Cardiac fibroblast (primary cell): Measurements from ENCODE around the gene STAT1.

Experiments used
- DNase-seq, 2 donors: peaks; one replicate each; pipeline versions ENCODE4 v3.0.0 to v3.0.0-alpha.2; 2010; ENCODE audit warnings: low read depth in 2 of 2
- H3K4me3 ChIP-seq, 2 donors: replicated peaks in 1 of 2; 1 replicate in 1 of 2; 2 replicates in 1 of 2; pipeline ENCODE4 v1.5.1; 2011; ENCODE audit warnings: low read depth in 2 of 2, low read length in 2 of 2, mild to moderate bottlenecking in 2 of 2, moderate library complexity in 1 of 2
- TF ChIP-seq, protein P1 (sequence below): IDR thresholded peaks from one replicate; pipeline ENCODE4 v1.5.1; 2011; ENCODE audit warnings: low read depth, mild to moderate bottlenecking, low read length, inconsistent platforms

Gene STAT1

DNA sequence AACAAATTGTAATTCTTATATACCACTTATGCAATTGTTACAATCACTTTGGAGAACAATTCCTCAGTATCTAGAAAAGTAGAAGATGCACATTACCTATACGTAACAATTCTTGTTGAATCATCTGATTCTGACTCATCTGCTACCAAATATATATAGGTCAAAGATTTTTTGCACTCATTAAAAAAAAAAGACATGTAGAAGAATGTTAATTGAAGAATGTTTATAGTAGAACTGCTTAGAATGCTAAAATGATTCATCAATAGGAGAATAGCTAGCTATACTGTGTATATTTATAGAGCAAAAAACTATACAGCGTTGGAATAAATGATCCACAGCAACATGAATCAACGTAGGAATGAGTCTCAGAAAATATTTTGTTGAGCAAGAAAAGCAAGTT is 29.5 kb upstream of the STAT1 start:
- TF ChIP-seq, protein P1, sequence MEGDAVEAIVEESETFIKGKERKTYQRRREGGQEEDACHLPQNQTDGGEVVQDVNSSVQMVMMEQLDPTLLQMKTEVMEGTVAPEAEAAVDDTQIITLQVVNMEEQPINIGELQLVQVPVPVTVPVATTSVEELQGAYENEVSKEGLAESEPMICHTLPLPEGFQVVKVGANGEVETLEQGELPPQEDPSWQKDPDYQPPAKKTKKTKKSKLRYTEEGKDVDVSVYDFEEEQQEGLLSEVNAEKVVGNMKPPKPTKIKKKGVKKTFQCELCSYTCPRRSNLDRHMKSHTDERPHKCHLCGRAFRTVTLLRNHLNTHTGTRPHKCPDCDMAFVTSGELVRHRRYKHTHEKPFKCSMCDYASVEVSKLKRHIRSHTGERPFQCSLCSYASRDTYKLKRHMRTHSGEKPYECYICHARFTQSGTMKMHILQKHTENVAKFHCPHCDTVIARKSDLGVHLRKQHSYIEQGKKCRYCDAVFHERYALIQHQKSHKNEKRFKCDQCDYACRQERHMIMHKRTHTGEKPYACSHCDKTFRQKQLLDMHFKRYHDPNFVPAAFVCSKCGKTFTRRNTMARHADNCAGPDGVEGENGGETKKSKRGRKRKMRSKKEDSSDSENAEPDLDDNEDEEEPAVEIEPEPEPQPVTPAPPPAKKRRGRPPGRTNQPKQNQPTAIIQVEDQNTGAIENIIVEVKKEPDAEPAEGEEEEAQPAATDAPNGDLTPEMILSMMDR: no peak
- H3K4me3 ChIP-seq: no peak overlapping the region
- DNase-seq: peak in 1 of 2 donors; percentile 45

DNA sequence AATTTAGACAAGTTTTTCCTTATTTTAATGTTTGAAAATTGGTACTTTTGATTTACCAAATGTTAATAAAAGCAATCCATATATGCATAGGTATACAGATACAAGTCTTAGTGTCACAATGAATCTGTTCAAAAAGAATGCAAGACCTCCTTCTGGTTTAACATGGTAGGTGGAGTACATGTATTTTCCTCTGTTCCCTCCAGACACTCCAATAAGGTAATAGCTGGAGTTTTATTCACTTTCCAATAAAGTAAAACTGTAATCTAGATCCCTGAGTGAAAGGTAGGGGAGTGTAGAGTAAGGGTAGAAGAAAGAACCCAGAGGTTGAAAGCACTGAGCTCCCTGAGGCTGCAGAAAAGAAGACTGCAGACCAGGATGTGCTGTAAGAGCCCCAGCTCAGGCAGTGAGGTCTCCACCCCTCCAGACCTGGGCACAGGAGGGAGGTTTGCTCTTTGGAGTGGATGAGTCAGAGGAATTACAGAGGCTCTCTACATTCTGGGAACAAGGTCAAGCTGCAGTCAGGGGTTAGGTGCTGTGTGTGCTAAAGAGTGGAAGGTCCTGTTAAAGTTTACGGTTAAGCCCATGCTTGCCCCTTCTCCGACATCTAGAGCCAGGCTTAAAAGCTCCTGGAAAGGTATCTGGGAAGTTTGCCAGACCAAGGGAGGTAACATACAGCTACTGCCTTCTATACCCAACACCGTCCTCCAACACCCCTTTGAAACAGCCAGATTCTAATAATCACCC is 27.6 kb upstream of the STAT1 start:
- TF ChIP-seq, protein P1: no peak
- peak; percentile 23 to 54 for DNase-seq
- H3K4me3 ChIP-seq: no peak overlapping the region

DNA sequence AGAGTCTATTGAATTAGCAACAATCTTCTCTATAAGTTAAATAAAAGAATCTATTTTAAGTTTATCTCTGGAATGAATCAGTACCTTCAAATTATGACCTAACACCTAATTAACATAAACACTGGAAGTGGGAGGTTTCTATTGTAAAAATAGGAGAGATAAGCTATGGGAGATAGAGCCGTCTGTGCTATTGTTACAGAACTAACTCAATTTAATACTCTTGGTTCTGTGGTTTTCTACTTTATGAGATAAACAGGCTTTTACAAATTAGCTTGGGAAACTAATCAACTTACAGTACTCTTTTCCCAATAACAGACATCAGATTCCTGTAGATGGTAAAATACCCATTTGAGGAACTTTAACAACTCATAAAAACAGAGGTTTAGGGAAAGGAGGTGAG is 25.6 kb upstream of the STAT1 start:
- TF ChIP-seq, protein P1: no peak
- H3K4me3 ChIP-seq: no peak overlapping the region
- no peak for DNase-seq

DNA sequence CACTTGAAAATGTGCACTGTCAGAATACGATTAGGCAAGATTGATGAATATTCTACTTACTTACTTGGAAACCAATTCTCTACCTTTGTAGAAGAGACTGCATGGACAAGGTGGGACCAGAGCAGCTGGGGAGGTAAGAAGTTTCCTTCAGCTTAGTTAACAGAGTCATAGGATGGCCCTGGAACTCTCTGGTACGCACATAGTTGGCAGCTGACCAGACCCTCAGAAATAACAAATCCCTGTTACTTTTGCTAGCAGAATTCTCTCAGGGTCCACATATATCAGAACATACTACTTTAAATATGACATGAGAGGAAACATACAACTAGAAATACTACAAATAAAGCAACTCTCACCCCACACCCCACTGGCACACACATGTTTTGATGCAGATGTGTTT is 24.8 kb upstream of the STAT1 start:
- TF ChIP-seq, protein P1: no peak
- no peak for DNase-seq

DNA sequence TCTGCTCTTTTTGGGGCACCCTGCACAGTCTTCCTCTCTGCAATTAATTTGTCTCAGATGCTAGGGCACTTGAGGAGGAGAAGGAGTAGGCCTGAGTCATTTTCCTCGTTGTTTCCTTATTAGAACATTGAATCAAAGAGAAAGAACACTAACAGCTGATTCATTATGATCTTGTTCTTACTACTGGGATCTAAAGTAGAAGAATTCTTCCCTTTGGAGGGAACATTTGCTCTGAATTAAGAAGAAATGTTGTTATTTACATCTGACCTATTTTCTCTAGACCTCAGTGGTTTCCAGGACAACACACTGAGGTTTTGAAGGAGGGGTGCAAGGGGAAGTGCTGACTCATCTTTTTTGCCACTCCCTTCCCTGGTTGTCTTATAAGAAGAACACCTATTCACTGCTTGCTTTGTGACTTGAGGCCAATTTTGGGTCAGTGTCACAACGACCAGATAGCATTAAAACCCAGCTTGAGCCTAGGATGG is 24.3 kb upstream of the STAT1 start:
- DNase-seq: peak; percentile 67 to 83
- TF ChIP-seq, protein P1: no peak
- H3K4me3 ChIP-seq: no peak overlapping the region

More for the DNA sequence above, 24.8 kb upstream of the STAT1 start:
- no peak overlapping the region for H3K4me3 ChIP-seq

DNA sequence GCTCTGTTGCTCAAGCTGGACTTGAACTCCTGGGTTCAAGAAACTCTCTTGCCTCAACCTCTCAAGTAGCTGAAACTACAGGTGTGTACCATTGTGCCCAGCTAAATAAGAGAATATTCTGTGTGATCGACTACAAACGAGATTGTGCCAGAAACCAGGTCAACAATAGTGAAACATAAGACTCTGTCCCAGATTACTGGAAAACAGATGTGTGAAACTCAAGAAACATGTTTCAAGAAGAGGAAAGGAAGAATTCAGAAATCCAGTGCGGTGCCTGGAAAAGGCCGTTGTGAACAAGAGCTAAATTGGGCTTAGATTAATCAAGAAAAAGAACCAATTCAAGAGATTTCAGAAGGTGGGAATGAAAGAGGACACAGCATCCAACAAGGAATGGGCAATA is 23.4 kb upstream of the STAT1 start:
- no peak overlapping the region for H3K4me3 ChIP-seq
- TF ChIP-seq, protein P1: no peak
- no peak for DNase-seq
